CD4-positive, CD25-positive, alpha-beta regulatory T cell (primary cell): ENCODE data around the gene SLC9A4. TPM values are rescaled to one million over a fixed set of nuclear protein-coding genes. Genes with fewer than 3 reads are reported as not detected.

Experiments
- ATAC-seq, 2 donors: fragments of 150-1000 bp; cut with Tn5 transposase; one replicate each; pipeline ENCODE4 v1.10.0; 2021; ENCODE audit warnings: low read depth in 2 of 2, moderate number of reproducible peaks in 2 of 2, moderate library complexity in 1 of 2
- DNase-seq, 3 donors: peaks; one replicate each; pipeline versions ENCODE4 v3.0.0 to v3.0.0-alpha.2; 2012 to 2022; ENCODE audit warnings: mixed read lengths in 1 of 3
- H3K27ac ChIP-seq: one replicate; pipeline ENCODE4 v1.7.0; 2013; ENCODE audit warnings: mild to moderate bottlenecking, low read length; ENCODE audit not compliant: insufficient read depth, poor library complexity, severe bottlenecking
- H3K27me3 ChIP-seq: one replicate; pipeline ENCODE4 v1.7.0; 2013; ENCODE audit warnings: low read length; ENCODE audit not compliant: control insufficient read depth, insufficient read depth
- H3K36me3 ChIP-seq: one replicate; pipeline ENCODE4 v1.7.0; 2013; ENCODE audit warnings: mild to moderate bottlenecking, low read length, moderate library complexity; ENCODE audit not compliant: control insufficient read depth, insufficient read depth
- H3K4me1 ChIP-seq: 2 replicates; pipeline ENCODE4 v1.7.0; 2013; ENCODE audit warnings: mild to moderate bottlenecking, low read length; ENCODE audit not compliant: insufficient read depth, control insufficient read depth, poor library complexity, severe bottlenecking
- H3K4me3 ChIP-seq: one replicate; pipeline ENCODE4 v1.7.0; 2013; ENCODE audit warnings: low read depth, mild to moderate bottlenecking, low read length, moderate library complexity
- H3K9me3 ChIP-seq, 2 experiments: 1 replicate in 1 of 2; 2 replicates in 1 of 2; pipeline ENCODE4 v1.7.0; 2013; ENCODE audit warnings: low read length in 2 of 2, mild to moderate bottlenecking in 1 of 2, moderate library complexity in 1 of 2; ENCODE audit not compliant: control insufficient read depth in 2 of 2
- H3K27ac Mint-ChIP-seq, 3 donors: one replicate each; pipeline ENCODE4 v1.8.0; 2020 to 2022; ENCODE audit warnings: mild to moderate bottlenecking in 3 of 3, mixed read lengths in 3 of 3, moderate library complexity in 2 of 3
- H3K27me3 Mint-ChIP-seq: one replicate; pipeline ENCODE4 v1.8.0; 2022; ENCODE audit warnings: mild to moderate bottlenecking, mixed read lengths
- H3K36me3 Mint-ChIP-seq: one replicate; pipeline ENCODE4 v1.8.0; 2020; ENCODE audit warnings: mixed read lengths
- H3K4me1 Mint-ChIP-seq, 4 donors: one replicate each; pipeline ENCODE4 v1.8.0; 2020 to 2022; ENCODE audit warnings: mixed read lengths in 4 of 4, mild to moderate bottlenecking in 1 of 4
- H3K4me3 Mint-ChIP-seq, 4 donors: one replicate each; pipeline ENCODE4 v1.8.0; 2020 to 2022; ENCODE audit warnings: mild to moderate bottlenecking in 4 of 4, mixed read lengths in 4 of 4, moderate library complexity in 3 of 4
- H3K9me3 Mint-ChIP-seq, 7 donors: one replicate each; pipeline ENCODE4 v1.8.0; 2020 to 2022; ENCODE audit warnings: mixed read lengths in 7 of 7, mild to moderate bottlenecking in 3 of 7, moderate library complexity in 2 of 7
- polyA plus RNA-seq, 4 donors: library from polyadenylated mRNA; unstranded; fragments of 300-500 nt; fragmentation: Illumina TruSeq; gene quantifications; one replicate each; pipeline ENCODE4 v1.2.3, GENCODE V29; 2021
- total RNA-seq: library from RNA; stranded (reverse); gene quantifications from one replicate; pipeline ENCODE4 v1.2.3, GENCODE V29; 2022

Gene SLC9A4
- total and polyA plus RNA-seq, 5 donors from 2014 or later: not detected

DNA sequence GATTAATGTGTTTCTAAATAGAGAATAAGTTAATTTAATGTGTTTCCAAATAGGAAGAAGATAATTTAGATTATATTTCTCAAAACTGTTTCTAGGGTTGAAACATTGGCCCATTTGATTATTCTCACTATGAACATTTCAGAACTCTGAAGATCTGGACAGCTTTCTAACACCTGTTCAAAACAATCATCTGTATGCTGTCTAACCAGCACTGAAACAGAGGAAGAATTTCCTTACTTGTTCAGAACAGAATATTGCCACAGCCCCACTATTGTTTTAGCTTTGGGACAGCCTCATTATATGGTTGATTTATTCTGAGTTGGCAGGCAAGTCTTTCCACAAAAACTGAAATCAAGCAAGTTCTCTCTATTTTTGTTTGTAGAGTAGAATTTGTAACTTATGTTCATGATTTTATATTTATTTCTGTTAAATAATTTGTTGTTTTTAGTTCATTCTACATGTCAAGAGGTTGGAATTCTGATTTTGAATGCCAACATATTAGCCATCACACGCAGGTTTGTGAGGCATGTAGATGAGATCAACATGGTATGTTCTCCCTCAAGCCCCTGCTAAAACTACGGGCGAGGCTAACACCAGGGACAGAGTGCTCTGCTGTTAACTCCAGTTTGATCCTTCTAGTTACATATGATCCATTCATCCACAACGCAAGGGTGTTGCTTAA is 38.9 kb upstream of the SLC9A4 start:
- no peak overlapping the region for H3K27ac ChIP-seq
- no peaks in the 10 kb centered on the region for H3K36me3 ChIP-seq
- no peak overlapping the region for H3K4me3 Mint-ChIP-seq
- H3K4me1 Mint-ChIP-seq: peaks cover 15 to 25% (median 24%) of the 10 kb centered on the region in 4 donors
- H3K4me1 ChIP-seq: peaks cover 3% of the 10 kb centered on the region
- no peak overlapping the region for H3K27ac Mint-ChIP-seq
- H3K27me3 Mint-ChIP-seq: no peaks in the 10 kb centered on the region
- H3K27me3 ChIP-seq: no peaks in the 10 kb centered on the region
- DNase-seq (no peak), ATAC-seq (no peak)
- peaks cover 0 to 2% (median 0%) of the 10 kb centered on the region in 7 donors for H3K9me3 Mint-ChIP-seq
- H3K36me3 Mint-ChIP-seq: no peaks in the 10 kb centered on the region
- H3K4me3 ChIP-seq: no peak overlapping the region
- H3K9me3 ChIP-seq: no peaks in the 10 kb centered on the region

DNA sequence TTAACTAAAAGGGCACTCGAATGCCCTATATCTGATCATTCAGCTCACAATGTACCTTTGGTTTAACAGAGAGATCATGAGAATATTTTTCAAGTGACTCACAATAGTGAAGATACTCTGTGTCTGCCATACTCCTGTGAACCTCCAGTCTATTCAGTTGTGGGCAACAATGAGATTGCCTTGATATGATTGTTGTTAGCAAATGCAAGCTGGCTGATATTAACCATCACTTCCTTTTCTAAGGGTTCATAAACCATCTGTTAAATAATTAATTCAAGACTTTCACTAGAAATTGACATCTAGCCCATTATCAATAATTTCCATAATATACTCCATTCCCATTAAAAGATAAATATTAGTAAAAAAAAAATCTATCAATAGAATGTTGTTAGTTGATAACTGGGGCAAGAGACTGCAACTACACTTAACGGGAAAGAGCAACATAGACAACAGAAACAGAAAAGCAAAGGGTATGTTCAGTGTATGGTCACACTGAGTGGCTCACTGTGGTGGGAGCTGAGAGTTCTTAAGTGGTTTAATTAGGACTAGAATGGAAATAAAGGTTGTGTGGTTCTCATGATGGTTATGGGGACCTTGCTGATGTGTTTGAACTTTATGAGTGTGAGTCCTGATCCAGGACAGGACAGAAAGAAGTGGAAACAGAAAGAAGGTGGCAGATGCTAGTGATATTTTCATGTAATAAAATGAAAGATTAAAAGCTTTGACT is 38.2 kb upstream of the SLC9A4 start:
- Histone ChIP-seq H3K27ac (no peak overlapping the region), H3K4me1 (peaks cover 3% of the 10 kb centered on the region), H3K27me3 (no peaks in the 10 kb centered on the region), H3K9me3 (no peaks in the 10 kb centered on the region), H3K36me3 (no peaks in the 10 kb centered on the region), H3K4me3 (no peak overlapping the region)
- H3K27ac Mint-ChIP-seq: no peak overlapping the region
- no peaks in the 10 kb centered on the region for H3K36me3 Mint-ChIP-seq
- no peak for ATAC-seq
- H3K4me3 Mint-ChIP-seq: peak overlapping the region in 1 of 4 donors; percentile 2
- H3K9me3 Mint-ChIP-seq: no peaks in the 10 kb centered on the region
- H3K27me3 Mint-ChIP-seq: no peaks in the 10 kb centered on the region
- DNase-seq: no peak
- H3K4me1 Mint-ChIP-seq: peaks cover 15 to 24% (median 21%) of the 10 kb centered on the region in 4 donors

DNA sequence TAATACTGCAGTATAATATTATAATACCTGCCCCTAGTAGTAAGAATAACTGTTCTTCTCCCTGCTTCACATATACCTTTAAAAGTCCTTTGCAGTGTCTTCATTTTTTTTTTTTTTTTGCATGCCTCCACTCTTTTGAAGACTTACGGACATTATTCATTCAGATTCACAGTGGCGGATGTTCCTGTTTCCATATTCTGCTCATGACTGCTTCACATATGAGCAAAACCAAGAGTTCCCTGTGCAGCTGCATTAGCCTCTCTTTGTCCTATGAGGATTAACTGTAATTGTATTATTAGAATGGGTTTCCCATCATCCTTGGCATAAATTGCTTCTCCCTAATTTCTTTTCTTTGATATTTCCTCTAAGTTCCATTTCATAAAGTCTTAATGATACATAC is 37.3 kb upstream of the SLC9A4 start:
- no peak for DNase-seq
- Histone ChIP-seq H3K36me3 (no peaks in the 10 kb centered on the region), H3K4me1 (peaks cover 3% of the 10 kb centered on the region), H3K27me3 (no peaks in the 10 kb centered on the region), H3K27ac (no peak overlapping the region), H3K9me3 (no peaks in the 10 kb centered on the region), H3K4me3 (no peak overlapping the region)
- no peaks in the 10 kb centered on the region for H3K27me3 Mint-ChIP-seq
- no peak for ATAC-seq
- H3K27ac Mint-ChIP-seq: no peak overlapping the region
- H3K4me3 Mint-ChIP-seq: no peak overlapping the region
- H3K36me3 Mint-ChIP-seq: no peaks in the 10 kb centered on the region
- H3K9me3 Mint-ChIP-seq: no peaks in the 10 kb centered on the region
- peaks cover 12 to 17% (median 14%) of the 10 kb centered on the region in 4 donors for H3K4me1 Mint-ChIP-seq

DNA sequence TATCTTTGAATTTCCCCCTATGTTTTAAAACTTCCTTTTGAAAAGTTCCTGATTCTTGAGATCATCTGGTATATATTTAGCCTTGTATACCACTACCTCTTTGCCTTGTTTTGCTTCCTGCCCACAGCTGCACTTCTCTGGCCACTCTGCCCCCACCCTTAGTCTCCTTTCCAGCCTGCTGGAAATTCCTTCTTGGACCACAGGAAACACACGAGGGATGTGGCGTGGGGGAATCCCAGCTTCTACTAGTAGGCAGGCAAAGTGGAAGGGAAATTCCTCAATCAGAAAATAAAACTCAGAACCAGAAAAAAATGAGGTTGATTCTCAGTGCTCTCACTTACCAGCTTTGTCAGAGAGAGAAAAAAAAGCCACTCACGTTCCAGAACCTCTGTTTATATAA is 36.7 kb upstream of the SLC9A4 start:
- no peaks in the 10 kb centered on the region for H3K27me3 Mint-ChIP-seq
- H3K36me3 ChIP-seq: no peaks in the 10 kb centered on the region
- no peak for DNase-seq

DNA sequence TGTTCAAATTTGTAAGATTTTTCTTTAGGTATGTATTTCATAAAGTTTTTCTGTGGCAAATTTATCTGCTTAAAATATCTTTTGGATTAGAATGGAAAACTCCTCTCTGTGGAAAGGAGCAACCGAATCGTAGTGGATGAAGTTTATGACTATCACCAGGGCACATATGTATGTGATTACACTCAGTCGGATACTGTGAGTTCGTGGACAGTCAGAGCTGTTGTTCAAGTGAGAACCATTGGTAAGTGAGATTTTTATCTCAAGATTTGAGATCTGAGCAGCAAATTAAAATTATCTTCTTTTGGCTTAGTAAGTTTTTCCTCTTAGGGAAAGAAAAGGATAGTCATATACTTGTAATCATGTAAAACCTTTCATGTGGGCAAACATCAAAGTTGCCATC is 35.9 kb upstream of the SLC9A4 start:
- peaks cover 3% of the 10 kb centered on the region for H3K4me1 ChIP-seq
- no peaks in the 10 kb centered on the region for H3K9me3 Mint-ChIP-seq
- no peaks in the 10 kb centered on the region for H3K27me3 Mint-ChIP-seq
- no peaks in the 10 kb centered on the region for H3K9me3 ChIP-seq
- no peak overlapping the region for H3K4me3 ChIP-seq
- H3K36me3 ChIP-seq: no peaks in the 10 kb centered on the region
- peaks cover 8 to 15% (median 12%) of the 10 kb centered on the region in 4 donors for H3K4me1 Mint-ChIP-seq
- H3K27ac ChIP-seq: no peak overlapping the region
- no peak overlapping the region for H3K4me3 Mint-ChIP-seq
- DNase-seq (no peak), ATAC-seq (no peak)
- no peaks in the 10 kb centered on the region for H3K36me3 Mint-ChIP-seq
- H3K27ac Mint-ChIP-seq: no peak overlapping the region
- no peaks in the 10 kb centered on the region for H3K27me3 ChIP-seq

More for the DNA sequence above, 36.7 kb upstream of the SLC9A4 start:
- Histone ChIP-seq H3K27me3 (no peaks in the 10 kb centered on the region), H3K9me3 (no peaks in the 10 kb centered on the region), H3K27ac (no peak overlapping the region), H3K4me1 (peaks cover 3% of the 10 kb centered on the region), H3K4me3 (no peak overlapping the region)
- no peak for ATAC-seq
- no peak overlapping the region for H3K4me3 Mint-ChIP-seq
- H3K4me1 Mint-ChIP-seq: peaks cover 10 to 15% (median 13%) of the 10 kb centered on the region in 4 donors
- H3K36me3 Mint-ChIP-seq: no peaks in the 10 kb centered on the region
- no peak overlapping the region for H3K27ac Mint-ChIP-seq
- H3K9me3 Mint-ChIP-seq: no peaks in the 10 kb centered on the region

DNA sequence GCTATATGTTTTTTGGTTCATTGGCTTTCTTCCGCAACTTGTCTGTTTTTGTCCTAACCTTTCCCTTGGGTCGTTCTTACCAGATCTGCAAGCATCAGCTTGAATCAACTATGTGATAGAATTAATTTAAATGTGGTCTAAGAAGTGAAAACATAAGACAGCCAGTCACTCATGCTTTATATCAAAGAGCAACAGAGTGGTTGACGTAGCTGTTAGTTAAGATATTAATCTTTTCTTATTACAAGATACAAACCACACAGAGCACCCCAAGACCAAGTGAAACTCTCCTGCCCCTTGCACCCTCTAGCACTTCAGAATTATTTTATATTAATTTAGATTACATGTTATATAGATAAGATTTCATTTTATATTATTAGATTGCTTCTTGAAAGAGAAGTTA is 34.9 kb upstream of the SLC9A4 start:
- H3K27me3 ChIP-seq: no peaks in the 10 kb centered on the region
- H3K4me1 ChIP-seq: peaks cover 6% of the 10 kb centered on the region
- no peaks in the 10 kb centered on the region for H3K9me3 Mint-ChIP-seq
- H3K27ac ChIP-seq: no peak overlapping the region
- no peak for DNase-seq
- no peaks in the 10 kb centered on the region for H3K9me3 ChIP-seq
- no peaks in the 10 kb centered on the region for H3K36me3 Mint-ChIP-seq
- H3K4me1 Mint-ChIP-seq: peaks cover 11 to 17% (median 16%) of the 10 kb centered on the region in 4 donors
- H3K36me3 ChIP-seq: no peaks in the 10 kb centered on the region
- no peak overlapping the region for H3K4me3 ChIP-seq
- no peaks in the 10 kb centered on the region for H3K27me3 Mint-ChIP-seq
- peak in 1 of 2 donors; percentile 42 for ATAC-seq
- H3K4me3 Mint-ChIP-seq: no peak overlapping the region
- no peak overlapping the region for H3K27ac Mint-ChIP-seq

DNA sequence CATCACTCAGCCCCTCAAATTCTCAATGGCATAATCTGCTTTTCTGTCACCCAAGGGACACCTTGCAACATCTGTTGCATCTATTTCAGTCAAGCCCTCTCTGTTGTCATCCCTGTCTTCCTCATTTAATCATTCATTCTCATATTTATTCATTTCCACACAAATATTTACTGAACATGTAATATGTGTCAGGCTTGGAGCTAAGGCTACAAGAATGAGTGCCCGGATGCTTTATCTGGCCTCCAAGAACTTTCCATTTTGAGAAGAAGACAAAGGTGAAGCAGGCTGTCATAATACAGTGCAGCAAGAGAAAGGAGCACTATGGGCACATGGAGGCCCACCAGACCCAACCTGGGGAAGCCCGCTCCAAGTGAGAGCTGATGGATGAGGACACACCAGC is 34.4 kb upstream of the SLC9A4 start:
- Mint-ChIP-seq H3K4me1 (peaks cover 13 to 20% (median 18%) of the 10 kb centered on the region in 4 donors), H3K9me3 (no peaks in the 10 kb centered on the region), H3K27me3 (no peaks in the 10 kb centered on the region), H3K27ac (no peak overlapping the region), H3K4me3 (no peak overlapping the region), H3K36me3 (no peaks in the 10 kb centered on the region)
- ATAC-seq (no peak), DNase-seq (no peak)
- peaks cover 8% of the 10 kb centered on the region for H3K4me1 ChIP-seq
- H3K36me3 ChIP-seq: no peaks in the 10 kb centered on the region
- H3K27me3 ChIP-seq: no peaks in the 10 kb centered on the region
- H3K27ac ChIP-seq: no peak overlapping the region
- H3K9me3 ChIP-seq: no peaks in the 10 kb centered on the region
- no peak overlapping the region for H3K4me3 ChIP-seq
